GM12864 (cell line): ENCODE results near the gene DRD1.

ENCODE experiments used
- DNase-seq: peaks from one replicate; pipeline ENCODE4 v3.0.0-alpha.2; 2011; ENCODE audit warnings: low read depth
- H3K4me3 ChIP-seq: 2 replicates; pipeline ENCODE4 v1.5.1; 2011; ENCODE audit warnings: mild to moderate bottlenecking, low read depth, low read length, control low read depth
- CTCF ChIP-seq: IDR thresholded peaks from 2 replicates; pipeline ENCODE4 v1.5.1; 2011; ENCODE audit warnings: low read depth, mild to moderate bottlenecking, moderate library complexity, low read length, control low read depth, inconsistent platforms; ENCODE audit errors: missing control alignments

Gene DRD1

DNA sequence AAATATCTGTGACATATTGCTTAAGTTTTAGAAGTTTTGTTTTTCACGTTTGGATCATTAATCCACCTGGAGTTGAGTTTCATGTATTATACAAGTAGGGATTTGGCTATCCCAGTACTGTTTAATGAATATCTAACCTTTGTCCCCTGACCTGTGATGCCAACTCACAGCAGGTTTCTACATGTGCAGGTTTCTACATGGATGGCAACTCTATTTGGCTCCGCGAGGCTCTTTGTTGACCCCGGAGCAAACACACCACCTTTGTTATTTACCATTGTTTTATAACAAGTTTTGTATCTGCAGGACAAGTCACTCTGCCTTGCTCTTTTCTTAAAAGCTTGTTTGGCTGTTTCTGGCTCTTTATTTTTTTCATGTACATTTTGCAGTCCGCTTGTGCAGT, 33.5 kb upstream of the DRD1 start:
- DNase-seq = no peak
- no peak overlapping the region for H3K4me3 ChIP-seq
- no peak for TF ChIP-seq CTCF

DNA sequence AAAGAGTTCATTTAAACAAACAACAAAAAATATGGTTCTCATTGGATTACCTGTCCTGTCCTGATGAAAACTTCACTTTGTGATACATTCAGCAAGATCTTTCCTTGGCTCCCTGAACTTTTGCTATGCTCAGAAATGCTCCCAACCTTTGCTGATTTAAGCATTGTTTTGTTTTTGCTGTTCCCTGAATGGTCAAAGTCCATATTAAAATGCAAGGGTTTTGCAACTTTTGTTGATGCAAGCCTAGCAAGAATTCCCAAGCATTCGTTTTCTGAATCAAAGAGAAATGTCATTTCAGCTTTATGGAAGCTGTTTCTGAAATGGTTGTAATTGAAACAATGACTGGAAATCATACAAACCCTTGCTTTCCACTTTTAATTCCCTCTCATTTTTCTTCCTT, 31.3 kb upstream of the DRD1 start:
- no peak for TF ChIP-seq CTCF

GRCh38 chr5:175472378-175472777, 28.4 kb upstream of the DRD1 start:
- no peak for TF ChIP-seq CTCF
- no peak for DNase-seq

More for the DNA sequence above, 31.3 kb upstream of the DRD1 start:
- DNase-seq = no peak
- no peak overlapping the region for H3K4me3 ChIP-seq

GRCh38 chr5:175471628-175472027, 27.6 kb upstream of the DRD1 start:
- TF ChIP-seq CTCF = no peak
- DNase-seq = no peak
- no peak overlapping the region for H3K4me3 ChIP-seq

More at GRCh38 chr5:175472378-175472777, 28.4 kb upstream of the DRD1 start:
- H3K4me3 ChIP-seq = no peak overlapping the region

GRCh38 chr5:175471196-175471595, 27.2 kb upstream of the DRD1 start:
- no peak for TF ChIP-seq CTCF
- no peak for DNase-seq
- H3K4me3 ChIP-seq = no peak overlapping the region

DNA sequence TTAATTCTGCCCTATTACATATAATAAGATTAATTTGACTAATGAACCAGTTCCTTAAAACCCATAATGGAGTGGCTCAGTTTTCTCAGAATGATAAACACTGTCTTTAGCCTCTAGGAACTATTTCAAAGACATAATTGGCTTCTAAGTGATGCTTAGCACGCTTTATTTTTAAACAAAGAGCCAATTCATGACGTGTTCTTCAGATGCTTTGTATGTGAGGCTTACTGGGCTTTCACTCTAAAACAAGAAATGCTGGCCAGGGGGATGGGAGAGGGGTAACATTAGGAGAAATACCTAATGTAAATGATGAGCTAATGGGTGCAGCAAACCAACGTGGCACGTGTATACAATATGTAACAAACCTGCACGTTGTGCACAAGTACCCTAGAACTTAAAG, 26.8 kb upstream of the DRD1 start:
- H3K4me3 ChIP-seq = no peak overlapping the region
- no peak for DNase-seq
- TF ChIP-seq CTCF = no peak

- H3K4me3 ChIP-seq = no peak overlapping the region
- no peak for TF ChIP-seq CTCF
- no peak for DNase-seq
These were observed 25.9 kb upstream of the DRD1 start for GRCh38 chr5:175469916-175470315.
